Amniotic stem cell (primary cell): ENCODE data around the gene SPDL1.

ENCODE experiments used
- DNase-seq: peaks from one replicate; lab custom pipeline; 2025; lab: John Stamatoyannopoulos, UW

Gene SPDL1

DNA sequence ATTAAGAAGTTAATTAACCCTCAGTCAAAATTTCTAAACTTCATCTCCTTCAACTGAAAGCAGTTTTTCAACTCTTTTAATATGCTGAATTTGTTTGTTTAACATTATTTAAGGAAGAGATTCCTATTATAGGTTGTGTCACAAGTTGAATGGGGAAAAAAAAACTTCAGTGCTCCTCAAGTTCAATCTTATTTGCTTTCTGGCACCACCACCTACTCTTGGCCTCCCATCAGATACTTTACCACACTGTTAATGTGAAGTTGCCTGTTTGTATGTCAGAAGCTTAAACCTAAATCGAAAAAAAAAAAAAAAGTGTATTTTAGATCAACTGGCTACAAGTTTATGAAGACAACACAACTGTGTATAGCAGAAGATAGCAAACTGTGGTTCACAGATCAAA is 49.4 kb downstream of the SPDL1 start:
- DNase-seq, result no peak

DNA sequence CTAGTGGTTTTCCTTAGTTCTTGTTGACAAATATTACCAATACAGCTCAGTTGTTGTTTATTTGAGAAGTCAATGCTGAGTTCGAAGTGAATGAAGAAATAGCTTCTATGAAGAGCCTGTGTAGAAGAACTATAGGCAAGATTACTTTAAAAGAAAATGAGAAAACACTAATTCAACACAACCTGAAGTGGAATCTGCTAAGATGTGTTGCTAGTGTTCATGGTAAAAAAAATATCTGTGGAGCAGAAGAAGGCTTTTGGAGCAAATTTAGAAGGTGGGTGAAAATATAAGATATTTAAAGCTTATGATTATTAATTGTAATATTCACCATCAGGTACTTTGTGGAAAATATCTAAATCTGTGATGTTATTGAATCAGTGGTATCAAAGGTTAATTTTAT is 51.0 kb downstream of the SPDL1 start:
- DNase-seq, result no peak

DNA sequence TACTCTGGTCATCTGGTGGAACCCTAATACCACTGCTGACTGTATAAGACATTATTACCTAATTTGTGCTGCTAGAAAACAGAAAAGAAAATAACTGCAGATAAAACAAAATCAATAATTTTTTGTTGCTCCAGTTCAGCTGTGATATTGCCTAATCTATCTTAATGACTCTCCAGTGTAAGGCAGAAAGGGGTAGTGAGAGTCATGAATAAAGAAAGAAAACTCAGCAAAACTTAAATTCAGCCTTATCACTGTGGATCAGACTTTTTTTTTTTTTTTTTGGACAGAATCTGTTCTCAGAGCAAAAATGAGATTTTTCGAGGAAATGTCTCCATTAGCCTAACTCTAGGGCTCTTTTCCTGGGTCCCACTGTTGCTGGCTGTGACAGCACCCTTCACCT is 52.4 kb downstream of the SPDL1 start:
- no peak for DNase-seq

DNA sequence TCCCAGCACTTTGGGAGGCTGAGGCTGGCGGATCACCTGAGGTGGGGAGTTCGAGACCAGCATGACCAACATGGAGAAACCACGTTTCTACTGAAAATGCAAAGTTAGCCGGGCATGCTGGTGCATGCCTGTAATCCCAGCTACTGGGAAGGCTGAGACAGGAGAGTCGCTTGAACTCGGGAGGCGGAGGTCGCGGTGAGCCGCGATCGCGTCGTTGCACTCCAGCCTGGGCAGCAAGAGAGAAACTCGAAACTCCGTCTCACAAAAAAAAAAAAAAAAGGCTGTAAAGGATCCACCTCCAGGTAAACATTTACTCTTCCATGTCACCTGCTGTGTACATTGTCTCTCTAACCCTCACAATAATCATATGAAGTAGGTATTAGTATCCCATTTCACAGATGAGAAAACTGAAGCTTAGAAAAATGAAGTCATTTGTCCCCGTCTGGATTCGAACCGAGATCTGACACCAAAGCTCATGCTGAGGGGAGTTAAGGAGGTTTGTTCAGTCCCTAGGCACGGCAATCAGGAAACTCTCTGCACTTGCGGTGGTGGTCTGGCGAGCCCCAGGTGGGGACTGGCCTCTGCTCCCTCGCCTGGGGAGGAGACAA is 53.0 kb downstream of the SPDL1 start:
- DNase-seq, result no peak

DNA sequence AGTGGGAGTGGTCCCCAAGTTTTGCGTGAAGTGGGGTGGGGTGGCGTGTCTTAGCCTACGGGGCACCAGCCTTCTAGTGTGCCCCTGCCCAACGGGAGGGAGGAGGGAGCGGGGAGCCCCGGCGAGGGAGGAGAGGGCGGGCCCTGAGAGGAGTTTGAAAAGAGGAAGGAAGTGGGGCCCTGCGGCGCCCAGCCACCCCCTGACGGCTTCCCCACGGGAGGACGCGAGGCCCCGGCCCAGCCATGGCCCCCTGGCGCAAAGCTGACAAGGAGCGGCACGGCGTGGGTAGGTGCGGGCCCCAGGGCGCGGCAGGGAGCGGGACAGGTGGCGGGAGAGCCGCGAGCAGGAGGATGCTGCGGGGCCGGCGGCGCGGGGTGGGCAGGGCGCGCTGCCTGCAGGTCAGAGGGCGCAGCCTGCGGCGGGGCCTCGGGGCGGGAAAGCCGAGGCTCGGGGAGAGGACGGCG is 53.5 kb downstream of the SPDL1 start, which contains the start of gene DOCK2:
DOCK2 (plus strand) TSS at position 191 of the 464 bp plus-strand sequence; CDS start at position 243, 52 bp downstream.
- no peak for DNase-seq

DNA sequence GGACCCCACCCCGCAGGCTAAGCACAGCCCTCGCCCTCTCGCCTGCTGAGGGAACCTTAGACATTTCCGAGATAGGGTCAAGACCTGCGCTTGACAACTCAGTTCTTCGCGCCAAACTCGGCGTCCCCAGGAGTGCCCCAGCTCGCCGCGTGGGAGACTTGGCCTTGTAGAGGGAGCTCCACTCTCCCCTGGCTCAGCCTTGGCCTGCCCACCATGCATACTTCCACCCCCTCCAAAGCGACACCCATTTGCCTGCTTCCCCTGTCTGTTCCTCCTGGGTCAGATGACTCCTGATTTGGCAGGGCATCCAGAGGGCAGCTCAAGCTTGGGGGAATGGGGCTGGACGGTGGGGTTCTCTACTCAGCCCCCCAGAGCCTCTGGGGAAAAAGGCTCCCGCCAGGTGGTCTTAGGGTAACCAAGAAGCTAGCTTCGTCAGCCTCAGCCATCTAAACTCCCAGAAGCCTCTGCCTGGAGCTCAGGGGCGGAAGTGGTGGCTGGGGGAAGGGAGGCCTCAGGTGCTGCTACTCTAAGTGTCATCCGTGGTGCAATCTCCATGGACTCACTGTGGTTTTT is 54.1 kb downstream of the SPDL1 start:
- no peak for DNase-seq

DNA sequence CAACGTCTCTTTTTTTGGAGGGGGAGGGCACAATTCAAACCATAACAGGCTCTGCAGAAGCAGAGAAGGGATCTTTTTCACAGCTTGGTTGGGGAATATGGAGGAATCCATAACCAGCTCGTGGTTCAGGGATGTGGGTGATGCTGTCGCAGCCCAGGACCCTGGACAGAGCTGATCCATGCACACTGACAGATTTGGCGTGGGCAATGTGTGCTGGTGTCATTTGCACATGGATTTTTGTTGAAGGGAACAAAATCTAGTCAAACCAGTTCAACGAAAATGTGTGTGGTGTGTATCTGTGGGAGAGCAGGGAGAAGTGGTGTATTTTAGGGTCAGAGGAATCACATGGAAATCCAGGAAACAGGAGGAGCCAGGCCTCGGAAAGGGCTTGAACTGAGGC is 57.7 kb downstream of the SPDL1 start:
- no peak for DNase-seq

DNA sequence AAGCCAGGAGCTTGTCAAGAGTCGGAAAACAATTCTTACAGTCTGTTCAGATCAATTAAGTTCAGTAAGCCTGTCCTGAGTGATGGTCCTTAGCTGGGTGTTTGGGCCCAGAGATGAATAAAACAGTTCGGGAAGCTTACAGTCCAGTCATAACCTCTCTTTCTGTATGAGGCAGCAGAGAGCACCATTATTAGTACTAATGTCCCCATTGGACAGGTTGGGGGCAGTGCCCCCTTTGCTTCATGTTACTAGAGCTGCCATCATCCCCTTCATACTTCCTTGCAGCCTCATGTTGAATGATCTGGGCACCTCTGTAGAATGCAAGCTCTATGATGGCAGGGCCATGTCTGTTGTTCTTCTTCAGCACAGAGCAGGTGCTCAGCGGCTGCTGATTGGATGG is 63.3 kb downstream of the SPDL1 start:
- DNase-seq, result no peak

DNA sequence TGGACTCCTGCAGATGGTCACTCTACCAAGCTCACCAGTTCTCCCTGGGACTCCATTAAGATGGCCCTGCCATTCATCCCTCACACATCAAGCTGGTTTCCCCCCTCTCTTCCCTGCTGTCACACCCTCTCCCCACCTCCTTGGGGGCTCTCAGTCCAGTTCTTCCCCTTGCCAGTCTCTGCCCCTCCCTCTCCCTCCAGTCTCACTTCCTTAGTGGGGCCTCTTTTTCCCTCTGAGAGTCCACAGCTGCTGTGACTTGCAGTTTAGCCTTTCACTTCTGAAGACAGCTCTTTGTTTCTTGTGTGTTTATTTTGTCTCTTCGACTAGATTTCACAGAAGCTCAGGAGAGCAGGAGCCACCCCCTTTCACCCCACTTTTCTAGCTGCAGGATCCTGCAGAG is 64.0 kb downstream of the SPDL1 start:
- no peak for DNase-seq

DNA sequence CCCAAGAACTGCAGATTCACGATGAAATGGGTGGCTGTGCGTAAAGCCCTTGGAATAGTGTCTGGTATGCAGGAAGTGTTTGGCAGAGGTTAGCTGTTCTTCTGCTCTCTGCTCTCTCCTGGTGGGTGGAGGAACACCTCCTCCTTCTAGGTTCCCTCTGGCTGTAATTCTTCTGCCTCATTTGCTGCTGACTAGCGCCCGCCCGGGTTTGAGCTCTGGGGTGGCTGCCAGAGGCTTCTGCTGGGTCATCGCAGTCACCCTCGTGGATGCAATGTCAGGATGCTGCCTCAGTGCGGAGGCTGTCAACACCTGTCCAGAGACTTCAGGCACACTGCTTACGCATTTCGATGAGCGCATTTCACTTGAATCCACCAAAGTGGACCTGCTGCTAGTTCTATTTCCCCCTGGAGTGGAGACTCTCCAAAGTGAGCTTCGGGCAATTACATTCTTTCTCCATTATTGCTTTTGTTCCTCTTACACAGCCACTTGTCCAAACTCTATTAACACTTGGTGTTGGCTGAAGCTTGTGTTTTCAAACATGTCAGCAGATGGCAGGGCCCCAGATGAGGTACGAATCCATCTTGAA is 65.2 kb downstream of the SPDL1 start:
- DNase-seq, result no peak

DNA sequence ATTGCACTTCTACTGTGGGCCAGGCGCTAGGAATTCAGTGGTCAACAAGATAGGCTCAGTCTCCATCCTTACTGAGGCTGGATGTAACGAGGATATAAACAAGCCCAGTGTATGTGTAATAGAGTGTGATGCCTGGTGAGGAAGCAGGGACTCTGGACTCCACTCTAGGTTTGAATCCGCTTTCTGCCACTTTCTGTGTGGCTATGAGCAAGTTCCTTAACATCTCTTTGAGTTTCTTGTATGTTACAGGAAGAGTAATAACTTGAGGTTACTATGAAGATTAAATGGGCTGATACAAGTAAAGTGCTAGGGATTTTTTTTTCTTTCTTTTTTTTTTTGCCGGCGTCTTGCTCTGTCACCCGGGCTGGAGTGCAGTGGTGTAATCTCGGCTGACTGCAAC is 65.9 kb downstream of the SPDL1 start:
- DNase-seq, result no peak

DNA sequence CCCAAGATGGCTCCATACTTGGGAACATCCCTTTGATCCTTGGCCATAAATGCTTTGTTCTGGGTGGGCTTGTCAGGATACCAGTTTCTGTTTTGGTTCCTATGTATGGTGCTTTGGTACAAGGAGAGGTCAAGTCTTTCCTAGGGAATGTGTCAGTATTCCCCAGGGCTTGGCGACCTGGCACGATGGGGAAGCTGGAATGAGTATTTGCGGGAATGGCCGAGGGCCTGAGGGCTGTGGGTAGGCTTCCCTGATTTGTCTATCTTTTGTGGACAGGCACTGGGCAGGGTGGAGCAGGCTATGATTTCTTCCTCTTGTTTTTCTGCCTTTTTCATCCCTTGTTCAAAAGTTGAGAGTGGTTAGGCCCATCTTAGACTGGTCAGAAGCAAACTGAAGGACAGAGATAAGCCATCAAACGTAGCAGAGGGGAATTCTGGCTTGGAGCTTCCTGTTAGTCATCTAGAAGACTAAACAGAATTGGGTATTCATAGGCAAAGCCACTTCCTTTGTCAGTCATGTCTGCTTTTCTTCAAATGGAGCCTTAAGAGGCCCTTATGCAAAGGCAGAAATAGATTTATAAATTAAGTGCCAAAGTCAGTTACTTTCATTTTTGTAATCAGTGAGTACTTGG is 67.2 kb downstream of the SPDL1 start:
- no peak for DNase-seq

DNA sequence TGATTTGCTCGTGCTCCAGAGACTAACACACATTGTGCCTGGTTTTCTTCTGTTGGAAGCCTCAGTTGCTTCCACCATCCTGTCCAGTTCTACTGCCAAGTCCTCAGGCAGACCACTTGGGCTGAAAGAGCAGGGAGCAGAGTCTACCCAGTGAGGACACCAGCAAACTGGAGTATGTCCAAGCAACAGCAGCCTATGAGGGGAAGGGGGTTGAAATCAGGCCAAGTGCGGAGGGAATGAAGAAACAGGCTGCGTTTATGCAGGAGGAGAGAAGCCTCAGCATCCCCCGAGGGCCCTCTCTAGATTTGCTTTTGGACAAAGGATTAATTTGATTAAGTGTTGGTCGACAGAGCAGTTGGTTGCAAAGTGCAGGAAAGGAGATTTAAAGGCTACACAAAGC is 68.0 kb downstream of the SPDL1 start:
- DNase-seq, result no peak

DNA sequence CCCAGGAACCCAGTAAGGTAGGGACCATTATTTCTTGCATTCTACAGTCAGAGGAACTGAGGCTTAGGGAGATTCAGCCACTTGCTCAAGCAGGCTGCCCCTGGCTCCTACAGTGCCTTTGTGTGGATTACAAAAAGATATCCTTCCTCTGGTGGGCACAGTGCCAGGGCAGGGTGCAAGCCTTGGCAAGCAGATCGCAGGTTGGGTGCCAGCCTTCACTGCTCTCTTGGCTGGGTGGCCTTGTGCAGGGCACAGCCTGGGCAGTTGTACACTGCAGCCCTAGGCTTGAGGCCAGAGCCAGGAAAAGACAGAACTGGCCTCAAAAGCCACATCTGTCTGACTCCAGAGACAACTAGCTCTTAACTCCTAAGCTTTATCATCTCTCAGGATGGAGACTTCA is 68.5 kb downstream of the SPDL1 start:
- no peak for DNase-seq

DNA sequence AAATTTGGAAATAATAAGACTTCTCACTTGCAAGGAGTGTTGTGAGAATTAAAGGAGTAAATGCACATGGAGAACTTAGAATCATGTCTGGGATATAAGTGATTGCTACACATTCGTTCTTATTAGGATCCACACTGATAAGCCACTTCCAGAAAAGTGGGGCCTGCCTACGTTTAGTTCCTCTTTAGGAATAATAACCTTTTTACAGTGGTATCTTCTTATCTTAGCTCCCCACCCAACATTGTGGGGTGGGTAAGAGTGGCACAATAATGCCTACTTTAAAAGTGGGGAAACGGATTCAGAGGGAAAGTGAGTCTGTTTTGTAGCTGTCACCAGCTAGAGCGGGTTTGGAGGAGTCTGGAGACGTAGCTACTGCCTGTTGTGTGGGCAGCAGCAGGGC is 69.5 kb downstream of the SPDL1 start:
- DNase-seq, result no peak
